ENCODE measurements around the gene ZSWIM1.

ZSWIM1 gene

GRCh38 chr20:45905505-45906079 is 24.6 kb downstream of the ZSWIM1 start:
- no peak for TF ChIP-seq CTCF (IDR thresholded peaks at IDR 0.05; ENCODE audit: borderline replicate concordance, control extremely low read depth, extremely low read depth, insufficient read depth, missing control alignments)
- no peak for DNase-seq (ENCODE audit: low spot score)
- in situ Hi-C loops (cut with MboI; ENCODE audit: low sequenced_read_pairs, unreplicated experiment): no loop called here

- no peak for DNase-seq (ENCODE audit: low spot score)
- in situ Hi-C loops (cut with MboI; ENCODE audit: low sequenced_read_pairs, unreplicated experiment): no loop called here
- no peak for TF ChIP-seq CTCF (IDR thresholded peaks at IDR 0.05; ENCODE audit: borderline replicate concordance, control extremely low read depth, extremely low read depth, insufficient read depth, missing control alignments)
These were observed 26.4 kb downstream of the ZSWIM1 start for GRCh38 chr20:45907219-45907948.

- no peak for DNase-seq (ENCODE audit: low spot score)
- no peak for TF ChIP-seq CTCF (IDR thresholded peaks at IDR 0.05; ENCODE audit: borderline replicate concordance, control extremely low read depth, extremely low read depth, insufficient read depth, missing control alignments)
- in situ Hi-C loops (cut with MboI; ENCODE audit: low sequenced_read_pairs, unreplicated experiment): no loop called here
These were observed 27.1 kb downstream of the ZSWIM1 start for GRCh38 chr20:45908084-45908483.

GRCh38 chr20:45909336-45909808 is 28.3 kb downstream of the ZSWIM1 start:
- in situ Hi-C loops (cut with MboI; ENCODE audit: low sequenced_read_pairs, unreplicated experiment): no loop called here
- no peak for TF ChIP-seq CTCF (IDR thresholded peaks at IDR 0.05; ENCODE audit: borderline replicate concordance, control extremely low read depth, extremely low read depth, insufficient read depth, missing control alignments)
- no peak for DNase-seq (ENCODE audit: low spot score)

- no peak for DNase-seq (ENCODE audit: low spot score)
- TF ChIP-seq CTCF (IDR thresholded peaks at IDR 0.05; ENCODE audit: borderline replicate concordance, control extremely low read depth, extremely low read depth, insufficient read depth, missing control alignments): no peak
- in situ Hi-C loops (cut with MboI; ENCODE audit: low sequenced_read_pairs, unreplicated experiment): no loop called here
These were observed 29.0 kb downstream of the ZSWIM1 start for GRCh38 chr20:45909817-45910669.

GRCh38 chr20:45910670-45911485 is 29.9 kb downstream of the ZSWIM1 start:
- DNase-seq (ENCODE audit: low spot score): peak; percentile 100
- in situ Hi-C loops (cut with MboI; ENCODE audit: low sequenced_read_pairs, unreplicated experiment): no loop called here
- TF ChIP-seq CTCF (IDR thresholded peaks at IDR 0.05; ENCODE audit: borderline replicate concordance, control extremely low read depth, extremely low read depth, insufficient read depth, missing control alignments): no peak

All from GM13976 (cell line).